HepG2 (cell line): Measurements from ENCODE around the gene MYO18A. TPM values are rescaled to one million over a fixed set of nuclear protein-coding genes. Genes with fewer than 3 reads are reported as not detected.

Experiments
- DMAP1 ChIP-seq: IDR thresholded peaks from 2 replicates; pipeline ENCODE4 v1.6.1; 2016
- DNMT1 ChIP-seq: sonication (generic); formaldehyde crosslinking; IDR thresholded peaks from 2 replicates; pipeline ENCODE4 v1.5.1; 2020; ENCODE audit warnings: mild to moderate bottlenecking, missing genetic modification reagents
- FOXC1 ChIP-seq: sonication (generic); formaldehyde crosslinking; IDR thresholded peaks from 2 replicates; pipeline ENCODE4 v1.8.0; 2022; ENCODE audit warnings: mild to moderate bottlenecking, missing genetic modification reagents, borderline replicate concordance
- HDAC2 ChIP-seq: sonication (generic); formaldehyde crosslinking; IDR thresholded peaks from 2 replicates; pipeline ENCODE4 v1.4.0; 2020; ENCODE audit warnings: missing genetic modification reagents
- KIAA2018 ChIP-seq: sonication (generic); formaldehyde crosslinking; IDR thresholded peaks from 2 replicates; pipeline ENCODE4 v1.5.0; 2020; ENCODE audit warnings: mild to moderate bottlenecking, missing genetic modification reagents, borderline replicate concordance
- NFE2L1 ChIP-seq: sonication (generic); formaldehyde crosslinking; IDR thresholded peaks from 2 replicates; pipeline ENCODE4 v1.4.0; 2020; ENCODE audit warnings: missing genetic modification reagents, mild to moderate bottlenecking, borderline replicate concordance
- NFIB ChIP-seq: sonication (generic); formaldehyde crosslinking; IDR thresholded peaks from 2 replicates; pipeline ENCODE4 v1.9.0; 2021; ENCODE audit warnings: missing genetic modification reagents, mild to moderate bottlenecking, borderline replicate concordance
- PTBP1 ChIP-seq: fragments of 200-400 bp; formaldehyde crosslinking; IDR thresholded peaks from 2 replicates; pipeline ENCODE4 v1.6.1; 2018; ENCODE audit warnings: low read length, low read depth; ENCODE audit not compliant: poor library complexity, severe bottlenecking
- WIZ ChIP-seq: sonication (generic); formaldehyde crosslinking; IDR thresholded peaks from 2 replicates; pipeline ENCODE4 v1.5.1; 2020; ENCODE audit warnings: mild to moderate bottlenecking, missing genetic modification reagents
- ZBTB39 ChIP-seq: sonication (generic); formaldehyde crosslinking; IDR thresholded peaks from 2 replicates; pipeline ENCODE4 v1.5.0; 2020; ENCODE audit warnings: missing genetic modification reagents
- ZNF160 ChIP-seq: sonication (generic); formaldehyde crosslinking; IDR thresholded peaks from 2 replicates; pipeline ENCODE4 v1.8.0; 2022; ENCODE audit warnings: mild to moderate bottlenecking, inconsistent platforms, missing genetic modification reagents
- ZNF275 ChIP-seq: sonication (generic); formaldehyde crosslinking; IDR thresholded peaks from 2 replicates; pipeline ENCODE4 v1.8.0; 2022; ENCODE audit warnings: missing genetic modification reagents, mild to moderate bottlenecking, inconsistent platforms, borderline replicate concordance
- ZNF512B ChIP-seq: sonication (generic); formaldehyde crosslinking; IDR thresholded peaks from 2 replicates; pipeline ENCODE4 v1.5.1; 2020; ENCODE audit warnings: missing genetic modification reagents, mild to moderate bottlenecking, borderline replicate concordance
- ZNF569 ChIP-seq: sonication (generic); formaldehyde crosslinking; IDR thresholded peaks from 2 replicates; pipeline ENCODE4 v1.5.0; 2020; ENCODE audit warnings: mild to moderate bottlenecking, missing genetic modification reagents, moderate library complexity, borderline replicate concordance
- ZNF772 ChIP-seq: sonication (generic); formaldehyde crosslinking; IDR thresholded peaks from 2 replicates; pipeline ENCODE4 v1.5.0; 2020; ENCODE audit warnings: mild to moderate bottlenecking, missing genetic modification reagents
- polyA plus RNA-seq, 8 experiments: library from polyadenylated mRNA; depleted of rRNA in 3 of 8; stranded (reverse) in 7 of 8; unstranded in 1 of 8; fragments of >200 nt; fragmentation: Illumina TruSeq in 4 of 8; extraction: Trizol in 4 of 8; gene quantifications; 2 replicates each; pipeline versions ENCODE4 v1.2.1 to v1.2.3, GENCODE V29; 2011 to 2016; ENCODE audit warnings: low read depth in 4 of 8, missing spikeins in 1 of 8, mixed read lengths in 1 of 8; ENCODE audit not compliant: insufficient read depth in 1 of 8
- total RNA-seq, 5 experiments: library from RNA; depleted of rRNA; stranded (reverse); fragments of >200 nt; fragmentation: Illumina TruSeq; extraction: Trizol; gene quantifications; 2 replicates each; pipeline ENCODE4 v1.2.3, GENCODE V29; 2016; ENCODE audit warnings: low read depth in 1 of 5

Gene MYO18A
- total and polyA plus RNA-seq, 2 of the 13 experiments (the other 11 are each of a cell fraction or from before 2014, with no cell fraction given): 16.8 to 24.8 TPM

GRCh38 chr17:29219378-29220047 is 39.3 kb upstream of the MYO18A start (continued):
- TF ChIP-seq ZNF275 (CRISPR knock-in tag): no peak
- TF ChIP-seq WIZ (CRISPR knock-in tag): no peak
- TF ChIP-seq ZBTB39 (CRISPR knock-in tag): no peak
- TF ChIP-seq ZNF569 (CRISPR knock-in tag): no peak
- TF ChIP-seq ZNF512B (CRISPR knock-in tag): no peak
- TF ChIP-seq FOXC1 (CRISPR knock-in tag): no peak
- TF ChIP-seq DNMT1: no peak
- TF ChIP-seq ZNF772 (CRISPR knock-in tag): no peak
- no peak for TF ChIP-seq HDAC2 (CRISPR knock-in tag)
- no peak for TF ChIP-seq DMAP1
- TF ChIP-seq ZNF160 (CRISPR knock-in tag): no peak
- TF ChIP-seq KIAA2018 (CRISPR knock-in tag): no peak
- no peak for TF ChIP-seq NFIB (CRISPR knock-in tag)
- no peak for TF ChIP-seq PTBP1
- no peak for TF ChIP-seq NFE2L1 (CRISPR knock-in tag)
